Heart right ventricle (tissue), 16 donors: ENCODE measurements around the gene YOD1. TPM values are rescaled to one million over a fixed set of nuclear protein-coding genes. Genes with fewer than 3 reads are reported as not detected.

Source experiments
- ATAC-seq, 8 donors: fragments of 200-7000 bp; cut with Tn5 transposase; one replicate each; pipeline ENCODE4 v1.9.1; 2020; ENCODE audit warnings: mild to moderate bottlenecking in 8 of 8, moderate library complexity in 8 of 8, moderate number of reproducible peaks in 1 of 8
- DNase-seq, 2 donors: peaks; one replicate each; pipeline ENCODE4 v3.0.0-alpha.2; 2020
- H3K27ac ChIP-seq, 10 donors: fragments of 200-600 bp; sonication (generic) in 2 of 10; one replicate each; pipeline versions ENCODE4 v1.5.0 to v1.8.0; 2020 to 2022; ENCODE audit warnings: mild to moderate bottlenecking in 3 of 10
- H3K27me3 ChIP-seq, 7 donors: fragments of 200-600 bp; one replicate each; pipeline ENCODE4 v1.8.0; 2021 to 2022; ENCODE audit warnings: mild to moderate bottlenecking in 2 of 7
- H3K36me3 ChIP-seq, 9 donors: fragments of 200-600 bp; sonication (generic) in 1 of 9; one replicate each; pipeline versions ENCODE4 v1.5.0 to v1.8.0; 2020 to 2022; ENCODE audit warnings: mild to moderate bottlenecking in 2 of 9
- H3K4me1 ChIP-seq, 9 donors: fragments of 200-600 bp; sonication (generic) in 1 of 9; one replicate each; pipeline versions ENCODE4 v1.5.0 to v1.8.0; 2020 to 2022; ENCODE audit warnings: mild to moderate bottlenecking in 4 of 9
- H3K4me3 ChIP-seq, 10 donors: fragments of 200-600 bp; sonication (generic) in 2 of 10; one replicate each; pipeline versions ENCODE4 v1.5.0 to v1.8.0; 2020 to 2022; ENCODE audit warnings: mild to moderate bottlenecking in 7 of 10, moderate library complexity in 2 of 10
- H3K9me3 ChIP-seq, 11 donors: fragments of 200-600 bp in 10 of 11; sonication (generic) in 2 of 11; one replicate each; pipeline versions ENCODE4 v1.5.0 to v1.8.0; 2013 to 2022; ENCODE audit warnings: mild to moderate bottlenecking in 2 of 11, control low read depth in 1 of 11, moderate library complexity in 1 of 11
- CTCF ChIP-seq, 9 donors: fragments of 200-600 bp; sonication (generic) in 2 of 9; IDR thresholded peaks; one replicate each; pipeline versions ENCODE4 v1.5.0 to v1.8.0; 2021 to 2022; ENCODE audit warnings: antibody characterized with exemption in 9 of 9, mild to moderate bottlenecking in 5 of 9, moderate library complexity in 1 of 9
- WGBS, 2 donors: extraction: QIAGEN DNeasy Blood & Tissue Kit; methylation state at CpG; one replicate each; pipeline ENCODE4 v1.1.7; 2013; ENCODE audit warnings: inconsistent platforms in 1 of 2; 5-methylcytosine and 5-hydroxymethylcytosine counted together
- intact Hi-C, 10 donors: fragments of 100-400 bp; cut with DNase I; formaldehyde crosslinking; loops; one replicate each; pipeline versions ENCODE4 v1.11.1 to v1.14.2; 2022
- polyA plus RNA-seq, 2 donors: library from polyadenylated mRNA; stranded (reverse); fragments of 200-250 nt; gene quantifications; one replicate each; pipeline ENCODE4 v1.2.3, GENCODE V29; 2013
- total RNA-seq, 10 donors: library from RNA; stranded (reverse); fragmentation: NEBNext Ultra II Directional in 3 of 10; extraction: Animal tissue kit (Norgen Biotek cat#: 25700) in 3 of 10; gene quantifications; one replicate each; pipeline versions ENCODE4 v1.2.1 to v1.2.4, GENCODE V29; 2021 to 2023
- donor health status: Arrhythmogenic right ventricular cardiomyopathy.
- donor health status: ischemic (EF 13 %, LVEDD 7.1; RV severe dilation, severe dysfunction).
- donor health status: healthy with polysubstance abuse.
- donor health status: DM: no; HTN: yes; CAD: no.
- donor health status: DM: no; HTN: no; CAD: no.
- donor health status: ischemic (EF 25% LVEDD 6.9; RV normal size, moderate dysfunction).
- donor health status: ischemic (EF 25% LVEDD 5.7; RV mildly dilated, moderate dysfunction).
- donor health status: healthy.
- donor health status: DM: yes; HTN: yes; CAD: no.
- donor health status: Ischemic cardiomyopathy.
- donor health status: ischemic (EF 35%, LVEDD 5.7; RV mildly dilated, moderate dysfunction).
- donor health status: nonischemic (EF 11% LVEDD 7.7; RV severe dilation, severe dysfunction).
- donor health status: DM: yes; HTN: yes; CAD: no.
- donor health status: PGD.
- donor health status: ischemic (EF 29% LVEDD 5.4; RV normal size, mild dysfunction).
- donor health status: nonischemic (EF 23%, LVEDD 6.1; RV moderate dilation, normal function).

YOD1 gene
- total and polyA plus RNA-seq, 12 donors, result 2.6 to 9.1 (median 5.7) TPM

- DNase-seq (peak in 1 of 2 donors; percentile 29), ATAC-seq (peak; percentile 19 to 74 (median 48))
- H3K4me3 ChIP-seq, result no peak overlapping the region
- intact Hi-C loops, result no loop called here
- H3K27ac ChIP-seq, result peak overlapping the region; percentile 70 to 96 (median 90)
- H3K4me1 ChIP-seq, result peaks cover 2 to 62% (median 33%) of the 10 kb centered on the region in 9 donors
- 40 to 42% methylated on average over 18 of the region's 18 CpGs for WGBS, 2 donors
- TF ChIP-seq CTCF (IDR thresholded peaks at IDR 0.05), result no peak
- no peaks in the 10 kb centered on the region for H3K36me3 ChIP-seq
- H3K9me3 ChIP-seq, result no peaks in the 10 kb centered on the region
- peaks cover 0 to 6% (median 0%) of the 10 kb centered on the region in 7 donors for H3K27me3 ChIP-seq
Measured at GRCh38 chr1:207024202-207025145, 26.5 kb downstream of the YOD1 start.

GRCh38 chr1:207022996-207023679, 27.9 kb downstream of the YOD1 start:
- intact Hi-C loops, result no loop called here
- peaks cover 2 to 62% (median 34%) of the 10 kb centered on the region in 9 donors for H3K4me1 ChIP-seq
- no peak for TF ChIP-seq CTCF (IDR thresholded peaks at IDR 0.05)
- no peaks in the 10 kb centered on the region for H3K27me3 ChIP-seq
- H3K36me3 ChIP-seq, result no peaks in the 10 kb centered on the region
- H3K9me3 ChIP-seq, result no peaks in the 10 kb centered on the region
- 58 to 64% methylated on average over 8 of the region's 8 CpGs for WGBS, 2 donors
- no peak overlapping the region for H3K4me3 ChIP-seq
- H3K27ac ChIP-seq, result peak overlapping the region in 9 of 10 donors; percentile 81 to 96 (median 90)
- ATAC-seq (peak in 3 of 8 donors; percentile 13 to 39 (median 27)), DNase-seq (peak in 1 of 2 donors; percentile 31)

GRCh38 chr1:207021876-207022596, 29.0 kb downstream of the YOD1 start:
- Histone ChIP-seq H3K27me3 (no peaks in the 10 kb centered on the region), H3K4me3 (no peak overlapping the region), H3K4me1 (peaks cover 2 to 68% (median 37%) of the 10 kb centered on the region in 9 donors), H3K36me3 (no peaks in the 10 kb centered on the region), H3K27ac (peak overlapping the region in 5 of 10 donors; percentile 85 to 96 (median 89)), H3K9me3 (no peaks in the 10 kb centered on the region)
- 88 to 89% methylated on average over 15 of the region's 15 CpGs for WGBS, 2 donors
- intact Hi-C loops, result no loop called here
- TF ChIP-seq CTCF (IDR thresholded peaks at IDR 0.05), result no peak
- ATAC-seq (peak in 1 of 8 donors; percentile 3), DNase-seq (no peak)
